ENCODE data around the gene AGAP1. TPM values are rescaled to one million over a fixed set of nuclear protein-coding genes. Genes with fewer than 3 reads are reported as not detected.

The AGAP1 gene
- total and polyA plus RNA-seq, 11 donors: 5.9 to 21.6 (median 18.9) TPM

GRCh38 chr2:235674146-235674545, 180.3 kb downstream of the AGAP1 start:
- no peak overlapping the region for H3K27ac ChIP-seq
- intact Hi-C loops (cut with DNase I): loop anchor here (5.0 to 10.0 kb wide), 8 partner anchors 58 to 539 kb away; partner anchors contain the start of gene AGAP1 (in 1 of the 10)
- no peak overlapping the region for H3K4me3 ChIP-seq
- H3K9me3 ChIP-seq: no peaks in the 10 kb centered on the region
- TF ChIP-seq POLR2A (IDR thresholded peaks at IDR 0.05): no peak
- TF ChIP-seq, protein P1, sequence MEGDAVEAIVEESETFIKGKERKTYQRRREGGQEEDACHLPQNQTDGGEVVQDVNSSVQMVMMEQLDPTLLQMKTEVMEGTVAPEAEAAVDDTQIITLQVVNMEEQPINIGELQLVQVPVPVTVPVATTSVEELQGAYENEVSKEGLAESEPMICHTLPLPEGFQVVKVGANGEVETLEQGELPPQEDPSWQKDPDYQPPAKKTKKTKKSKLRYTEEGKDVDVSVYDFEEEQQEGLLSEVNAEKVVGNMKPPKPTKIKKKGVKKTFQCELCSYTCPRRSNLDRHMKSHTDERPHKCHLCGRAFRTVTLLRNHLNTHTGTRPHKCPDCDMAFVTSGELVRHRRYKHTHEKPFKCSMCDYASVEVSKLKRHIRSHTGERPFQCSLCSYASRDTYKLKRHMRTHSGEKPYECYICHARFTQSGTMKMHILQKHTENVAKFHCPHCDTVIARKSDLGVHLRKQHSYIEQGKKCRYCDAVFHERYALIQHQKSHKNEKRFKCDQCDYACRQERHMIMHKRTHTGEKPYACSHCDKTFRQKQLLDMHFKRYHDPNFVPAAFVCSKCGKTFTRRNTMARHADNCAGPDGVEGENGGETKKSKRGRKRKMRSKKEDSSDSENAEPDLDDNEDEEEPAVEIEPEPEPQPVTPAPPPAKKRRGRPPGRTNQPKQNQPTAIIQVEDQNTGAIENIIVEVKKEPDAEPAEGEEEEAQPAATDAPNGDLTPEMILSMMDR (IDR thresholded peaks at IDR 0.05): no peak
- no peak for ATAC-seq
- no peak for DNase-seq
- 56 to 72% (median 71%) methylated on average over 7 of the region's 7 CpGs for WGBS, 4 donors
- peaks cover 0 to 26% (median 0%) of the 10 kb centered on the region in 9 donors for H3K27me3 ChIP-seq
- peaks cover 0 to 40% (median 15%) of the 10 kb centered on the region in 12 donors for H3K4me1 ChIP-seq
- no peaks in the 10 kb centered on the region for H3K36me3 ChIP-seq

GRCh38 chr2:235674812-235675211, 181.0 kb downstream of the AGAP1 start:
- Histone ChIP-seq H3K27ac (no peak overlapping the region), H3K4me3 (no peak overlapping the region), H3K27me3 (peaks cover 0 to 26% (median 0%) of the 10 kb centered on the region in 9 donors), H3K36me3 (no peaks in the 10 kb centered on the region), H3K4me1 (peaks cover 0 to 44% (median 18%) of the 10 kb centered on the region in 12 donors), H3K9me3 (no peaks in the 10 kb centered on the region)
- TF ChIP-seq, protein P1 (IDR thresholded peaks at IDR 0.05): no peak
- TF ChIP-seq POLR2A (IDR thresholded peaks at IDR 0.05): no peak
- 90 to 98% (median 96%) methylated on average over 4 of the region's 4 CpGs for WGBS, 4 donors
- ATAC-seq (no peak), DNase-seq (no peak)
- intact Hi-C loops (cut with DNase I): loop anchor here (5.0 to 10.0 kb wide), 8 partner anchors 57 to 540 kb away; partner anchors contain the start of gene AGAP1 (in 1 of the 10)

GRCh38 chr2:235675678-235676535, 182.1 kb downstream of the AGAP1 start:
- DNase-seq (no peak), ATAC-seq (no peak)
- no peak overlapping the region for H3K27ac ChIP-seq
- intact Hi-C loops (cut with DNase I): loop anchor here in 9 of 10 donors (5.0 to 10.0 kb wide), 4 partner anchors 69 to 541 kb away; partner anchors contain the start of gene AGAP1 (in 1 of the 9)
- peaks cover 0 to 41% (median 19%) of the 10 kb centered on the region in 12 donors for H3K4me1 ChIP-seq
- no peaks in the 10 kb centered on the region for H3K36me3 ChIP-seq
- H3K27me3 ChIP-seq: peaks cover 0 to 16% (median 0%) of the 10 kb centered on the region in 9 donors
- 81 to 84% (median 82%) methylated on average over 3 of the region's 3 CpGs for WGBS, 4 donors
- no peak for TF ChIP-seq POLR2A (IDR thresholded peaks at IDR 0.05)
- TF ChIP-seq, protein P1 (IDR thresholded peaks at IDR 0.05): no peak
- H3K9me3 ChIP-seq: no peaks in the 10 kb centered on the region
- no peak overlapping the region for H3K4me3 ChIP-seq

DNA sequence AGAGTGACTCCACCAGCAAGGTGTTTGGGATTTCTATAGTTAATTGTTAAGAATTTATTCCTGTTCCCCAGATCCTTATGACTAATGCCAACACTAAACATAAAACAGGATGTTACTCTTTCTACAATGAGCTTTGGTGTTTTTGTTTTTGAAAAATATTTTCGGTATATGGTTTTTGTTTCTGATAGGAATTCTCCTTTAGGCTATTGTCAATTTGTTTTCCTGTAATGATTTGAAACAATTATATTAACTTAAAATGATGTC, 182.6 kb downstream of the AGAP1 start:
- H3K4me1 ChIP-seq: peaks cover 0 to 35% (median 18%) of the 10 kb centered on the region in 12 donors
- TF ChIP-seq, protein P1 (IDR thresholded peaks at IDR 0.05): no peak
- no peak for TF ChIP-seq POLR2A (IDR thresholded peaks at IDR 0.05)
- 63 to 80% (median 71%) methylated on average over 1 of the region's 1 CpG for WGBS, 4 donors
- no peak for ATAC-seq
- H3K36me3 ChIP-seq: no peaks in the 10 kb centered on the region
- no peak overlapping the region for H3K27ac ChIP-seq
- intact Hi-C loops (cut with DNase I): loop anchor here in 9 of 10 donors (5.0 to 10.0 kb wide), 4 partner anchors 68 to 542 kb away; partner anchors contain the start of gene AGAP1 (in 1 of the 9)
- no peak for DNase-seq
- H3K9me3 ChIP-seq: no peaks in the 10 kb centered on the region
- peaks cover 0 to 10% (median 0%) of the 10 kb centered on the region in 9 donors for H3K27me3 ChIP-seq
- no peak overlapping the region for H3K4me3 ChIP-seq

Measured in heart left ventricle (tissue), 16 donors.